GM18499 (cell line): Measurements from ENCODE around the gene ATRX.
"Not testable (repeated sequence)": the region's sequence is repeated elsewhere in the genome, so short reads cannot be mapped to it uniquely, and the experiment has no call there.

Experiments
- ATAC-seq: cut with Tn5 transposase; IDR thresholded peaks from one replicate; pipeline ENCODE4 v1.9.1; 2021; ENCODE audit warnings: moderate number of reproducible peaks; ENCODE audit not compliant: insufficient read depth, unreplicated experiment

Gene ATRX

GRCh38 chrX:77733342-77733741, 52.7 kb downstream of the ATRX start:
- ATAC-seq, result no peak

- no peak for ATAC-seq
Observed at GRCh38 chrX:77731821-77732419, 54.1 kb downstream of the ATRX start.

DNA sequence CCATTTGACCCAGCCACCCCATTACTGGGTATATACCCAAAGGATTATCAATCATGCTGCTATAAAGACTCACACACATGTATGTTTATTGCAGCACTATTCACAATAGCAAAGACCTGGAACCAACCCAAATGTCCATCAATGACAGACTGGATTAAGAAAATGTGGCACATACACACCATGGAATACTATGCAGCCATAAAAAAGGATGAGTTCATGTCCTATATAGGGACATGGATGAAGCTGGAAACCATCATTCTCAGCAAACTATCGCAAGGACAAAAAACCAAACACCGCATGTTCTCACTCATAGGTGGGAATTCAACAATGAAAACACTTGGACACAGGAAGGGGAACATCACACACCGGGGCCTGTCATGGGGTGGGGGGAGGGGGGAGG, 59.9 kb downstream of the ATRX start:
- not testable (repeated sequence) for ATAC-seq

DNA sequence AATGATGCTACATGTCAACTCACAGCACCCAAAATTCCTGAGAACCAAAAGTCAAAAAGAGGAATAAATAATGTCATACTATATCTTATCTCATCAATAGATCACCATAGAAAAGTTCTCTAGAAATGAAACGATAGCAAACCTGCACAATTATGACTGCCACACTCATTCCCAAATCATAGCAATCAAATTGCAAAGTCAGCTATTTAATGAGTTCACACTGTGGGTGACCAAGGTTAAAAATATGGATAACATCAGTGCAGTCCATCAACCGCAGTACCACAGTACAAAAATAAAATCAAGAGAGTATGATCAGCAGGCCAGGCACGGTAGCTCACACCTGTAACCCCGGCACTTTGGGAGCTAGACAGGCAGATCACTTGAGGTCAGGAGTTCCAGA, 62.3 kb downstream of the ATRX start:
- ATAC-seq, result no peak

- no peak for ATAC-seq
Observed at GRCh38 chrX:77719388-77719787, 66.6 kb downstream of the ATRX start.

- ATAC-seq, result no peak
Observed at GRCh38 chrX:77704881-77705280, 81.1 kb downstream of the ATRX start.

- ATAC-seq, result no peak
Observed at GRCh38 chrX:77698242-77698641, 87.8 kb downstream of the ATRX start.

GRCh38 chrX:77694491-77694890, 91.5 kb downstream of the ATRX start:
- no peak for ATAC-seq

DNA sequence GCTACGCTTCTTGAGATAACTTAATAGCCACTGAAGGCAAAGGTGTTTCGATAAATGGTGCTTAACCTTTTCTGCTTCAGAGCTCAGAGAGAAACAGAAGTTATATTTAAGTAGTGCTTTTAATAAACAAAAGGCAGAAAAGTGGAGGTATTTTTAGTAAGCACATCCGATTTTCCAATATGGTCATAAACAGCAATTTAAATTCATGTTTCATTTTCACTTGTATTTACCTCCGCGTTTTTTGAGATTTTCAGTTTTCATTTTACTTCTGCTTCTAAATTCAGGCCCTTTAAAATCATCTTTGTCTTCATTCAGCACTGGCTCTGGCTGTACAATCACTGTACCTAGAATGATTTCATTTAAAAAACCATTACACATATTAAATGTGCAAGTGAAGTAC, 92.4 kb downstream of the ATRX start:
- ATAC-seq, result no peak

- ATAC-seq, result no peak
Observed at GRCh38 chrX:77691916-77692315, 94.1 kb downstream of the ATRX start.

DNA sequence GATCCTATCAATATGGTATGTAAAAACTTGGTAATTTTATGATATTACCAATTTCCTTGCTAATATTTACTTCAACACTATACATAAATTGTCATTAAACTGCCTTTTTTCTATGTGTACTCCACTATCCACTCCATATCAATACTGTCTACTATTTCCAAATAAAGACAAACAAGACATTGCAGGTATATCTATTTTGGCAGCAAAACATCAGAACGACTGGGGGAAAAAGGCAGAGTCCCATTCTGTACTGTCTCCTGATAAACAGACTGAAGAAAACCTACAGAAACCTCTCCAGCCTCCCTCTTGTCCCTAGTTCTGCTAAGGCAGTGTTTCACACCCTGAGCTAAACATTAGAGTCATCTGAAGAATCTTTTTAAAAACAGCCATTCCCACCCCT, 96.6 kb downstream of the ATRX start:
- ATAC-seq, result no peak

- ATAC-seq, result not testable (repeated sequence)
Observed at GRCh38 chrX:77685683-77686082, 100.3 kb downstream of the ATRX start.

- no peak for ATAC-seq
Observed at GRCh38 chrX:77679144-77679543, 106.9 kb downstream of the ATRX start.

GRCh38 chrX:77675986-77676385, 110.0 kb downstream of the ATRX start:
- ATAC-seq, result no peak

DNA sequence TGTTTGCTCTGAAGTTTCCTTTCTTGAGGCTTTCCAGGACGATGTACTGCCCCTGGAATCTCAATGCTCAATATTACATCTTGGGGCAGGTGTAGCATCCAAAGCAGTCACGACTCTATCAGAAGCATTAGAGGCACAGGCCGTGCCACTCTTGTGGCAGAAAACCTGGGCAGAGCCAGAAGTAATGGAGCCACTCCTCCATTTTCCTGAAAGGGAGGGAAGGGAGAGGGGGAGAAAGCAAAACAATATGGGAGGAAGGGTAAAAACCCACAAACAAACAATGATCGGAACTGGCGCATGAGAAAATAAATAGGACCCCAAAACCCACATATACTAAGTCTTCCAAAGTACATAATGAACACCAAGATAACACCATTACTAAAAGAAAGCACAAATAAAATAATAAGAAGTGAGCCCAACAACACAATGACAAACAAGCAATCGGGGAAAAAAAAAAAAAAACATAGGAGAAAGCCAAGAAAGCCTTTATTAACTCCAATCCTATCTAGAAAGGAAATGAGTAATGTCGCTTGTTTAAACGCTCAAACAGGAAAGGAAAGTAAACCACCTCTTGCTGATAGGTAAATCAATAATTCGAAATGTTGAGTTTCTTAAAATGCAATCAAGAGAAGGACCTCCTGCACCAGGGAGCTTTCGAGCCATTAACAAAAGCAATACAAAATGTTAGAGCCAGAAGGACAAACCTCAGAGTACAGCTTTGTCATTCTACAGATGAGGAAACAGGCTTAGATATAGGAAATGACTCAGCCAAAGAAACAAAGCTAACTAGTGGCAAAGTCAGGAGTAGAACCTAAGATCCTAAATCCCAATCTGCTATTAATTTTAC, 117.4 kb downstream of the ATRX start:
- no peak for ATAC-seq

- ATAC-seq, result no peak
Observed at GRCh38 chrX:77658886-77659285, 127.1 kb downstream of the ATRX start.

GRCh38 chrX:77652095-77652494, 133.9 kb downstream of the ATRX start:
- ATAC-seq, result no peak

- peak; percentile 66 for ATAC-seq
Observed at GRCh38 chrX:77640702-77641101, 145.3 kb downstream of the ATRX start.

GRCh38 chrX:77639820-77640219, 146.2 kb downstream of the ATRX start:
- no peak for ATAC-seq

GRCh38 chrX:77638397-77638796, 147.6 kb downstream of the ATRX start:
- no peak for ATAC-seq

DNA sequence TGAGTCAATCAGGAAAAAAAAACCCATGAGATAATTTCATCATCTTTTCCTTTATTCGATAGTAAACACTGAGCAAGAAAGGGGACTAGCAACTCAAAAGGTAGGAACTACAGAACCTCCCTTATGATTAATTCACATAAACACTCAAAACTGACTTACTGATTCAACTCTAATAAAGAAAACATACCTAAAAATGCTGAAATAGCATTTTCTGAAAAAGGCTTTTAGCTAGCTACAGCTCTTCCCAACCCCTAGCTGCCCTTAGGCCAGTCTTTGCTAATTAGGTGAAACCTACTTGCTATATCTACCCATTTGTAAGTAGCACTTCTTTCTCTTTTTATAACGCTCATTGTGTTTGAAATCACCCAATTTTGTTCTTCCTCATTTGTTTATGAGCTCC, 150.6 kb downstream of the ATRX start:
- no peak for ATAC-seq
